GM18519 (cell line): Measurements from ENCODE around the gene PRPH.
"Not testable (repeated sequence)": the region's sequence is repeated elsewhere in the genome, so short reads cannot be mapped to it uniquely, and the experiment has no call there.

Experiments used
- ATAC-seq: cut with Tn5 transposase; IDR thresholded peaks from one replicate; pipeline ENCODE4 v1.9.1; 2021; ENCODE audit warnings: mild to moderate bottlenecking, moderate library complexity; ENCODE audit not compliant: unreplicated experiment, low FRiP score

Gene PRPH

DNA sequence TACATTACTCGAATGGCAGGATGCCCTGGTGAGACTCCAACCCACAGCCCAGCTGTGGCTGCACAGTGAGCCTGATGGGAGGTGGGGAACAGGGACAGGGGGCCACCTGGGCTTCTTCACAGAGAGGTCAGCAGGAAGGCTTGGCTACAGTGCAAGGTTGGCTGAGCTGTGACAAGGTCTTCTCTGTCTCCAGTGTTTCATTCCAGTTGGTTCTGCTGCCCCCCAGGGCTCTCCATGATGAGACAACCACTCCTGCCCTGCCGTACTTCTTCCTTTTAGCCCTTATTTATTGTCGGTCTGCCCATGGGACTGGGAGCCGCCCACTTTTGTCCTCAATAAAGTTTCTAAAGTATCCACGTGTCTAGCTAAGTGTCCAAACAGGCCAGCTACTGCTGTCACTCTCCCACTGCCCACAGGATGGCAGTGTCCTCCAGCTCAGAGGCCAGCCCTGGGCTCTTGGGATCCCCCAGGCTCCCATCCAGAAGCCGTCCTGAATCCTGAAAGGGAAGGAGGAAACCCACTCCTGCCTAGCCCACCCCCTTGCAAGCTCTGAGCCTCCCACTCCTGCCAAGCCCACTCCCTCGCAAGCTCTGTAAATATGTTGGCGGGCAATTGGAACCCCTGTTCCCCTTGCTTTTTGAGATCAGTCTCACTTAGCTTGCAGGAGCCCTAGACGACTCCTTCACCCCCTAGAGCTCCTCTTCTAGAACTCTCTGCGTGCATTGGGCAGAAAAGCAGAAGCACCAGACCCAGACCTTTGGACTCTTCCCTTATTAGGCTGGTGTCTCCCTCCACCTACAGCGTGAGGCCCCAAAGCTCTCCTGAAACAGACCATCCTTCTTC is 36.7 kb downstream of the PRPH start:
- ATAC-seq = no peak

GRCh38 chr12:49332441-49332861 is 37.5 kb downstream of the PRPH start:
- no peak for ATAC-seq

DNA sequence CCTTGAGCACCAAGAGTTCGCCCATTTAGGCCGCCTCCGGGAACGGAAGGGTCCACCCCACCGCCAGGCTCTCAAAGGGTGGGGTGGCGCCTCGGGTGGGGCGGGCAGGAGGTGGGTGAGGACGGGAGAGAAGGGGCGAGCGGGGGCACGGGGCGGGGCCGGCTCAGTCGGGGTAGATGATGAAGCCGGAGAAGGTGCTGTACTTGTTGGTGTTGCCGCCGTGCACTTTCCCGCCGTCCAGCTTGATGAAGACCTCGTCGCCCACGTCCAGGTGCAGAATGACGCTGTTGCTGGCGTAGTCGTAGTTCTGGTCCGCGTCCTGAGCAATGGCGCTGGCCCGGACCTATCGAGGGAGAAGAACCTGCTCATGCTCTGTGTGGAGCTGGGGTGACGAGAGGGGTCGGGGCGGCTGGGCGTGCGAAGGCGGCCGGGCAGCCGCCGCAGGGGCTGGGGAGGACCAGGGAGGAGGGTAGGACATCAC is 38.0 kb downstream of the PRPH start:
- ATAC-seq = no peak

- not testable (repeated sequence) for ATAC-seq
Observed at GRCh38 chr12:49333778-49334177, 38.8 kb downstream of the PRPH start.

DNA sequence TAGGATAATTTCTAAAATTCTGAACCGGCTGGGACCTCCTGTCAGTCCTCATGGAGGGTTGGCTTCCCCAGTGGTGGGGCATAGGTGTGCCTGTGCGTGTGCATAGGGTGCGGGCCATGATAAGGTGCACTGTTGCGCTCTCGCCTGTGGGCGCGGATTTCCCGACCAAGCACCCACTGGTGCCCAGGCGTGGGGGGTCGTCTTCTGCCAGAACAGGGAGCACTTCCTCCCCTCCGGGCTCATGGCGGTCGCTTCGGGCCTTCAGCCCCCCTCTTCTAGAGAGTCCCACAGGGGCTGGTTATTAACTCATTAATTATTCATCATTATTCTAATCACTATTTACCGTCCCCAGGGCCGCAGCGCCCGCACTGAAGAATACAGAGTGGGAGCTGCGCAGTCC is 39.3 kb downstream of the PRPH start:
- no peak for ATAC-seq

DNA sequence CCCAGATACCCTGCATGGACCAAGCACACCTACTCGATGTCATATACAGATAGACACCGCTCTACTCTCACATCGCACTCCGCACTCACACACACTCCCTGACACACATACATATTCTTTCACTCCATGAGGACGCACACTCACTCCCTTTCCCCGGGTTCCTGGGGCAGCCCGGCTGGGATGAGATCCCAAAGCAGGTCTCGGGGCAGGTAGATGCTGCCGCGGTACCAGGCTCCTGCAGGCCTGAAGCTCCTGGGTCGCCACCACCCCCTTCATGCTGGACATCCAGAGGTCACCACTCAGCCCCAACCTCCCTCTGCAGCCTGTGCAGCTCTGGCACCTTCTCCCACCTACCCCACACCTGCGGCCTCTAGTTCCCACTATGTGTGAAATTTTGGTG is 39.7 kb downstream of the PRPH start:
- ATAC-seq = no peak

- no peak for ATAC-seq
Observed at GRCh38 chr12:49335118-49335954, 40.4 kb downstream of the PRPH start.

DNA sequence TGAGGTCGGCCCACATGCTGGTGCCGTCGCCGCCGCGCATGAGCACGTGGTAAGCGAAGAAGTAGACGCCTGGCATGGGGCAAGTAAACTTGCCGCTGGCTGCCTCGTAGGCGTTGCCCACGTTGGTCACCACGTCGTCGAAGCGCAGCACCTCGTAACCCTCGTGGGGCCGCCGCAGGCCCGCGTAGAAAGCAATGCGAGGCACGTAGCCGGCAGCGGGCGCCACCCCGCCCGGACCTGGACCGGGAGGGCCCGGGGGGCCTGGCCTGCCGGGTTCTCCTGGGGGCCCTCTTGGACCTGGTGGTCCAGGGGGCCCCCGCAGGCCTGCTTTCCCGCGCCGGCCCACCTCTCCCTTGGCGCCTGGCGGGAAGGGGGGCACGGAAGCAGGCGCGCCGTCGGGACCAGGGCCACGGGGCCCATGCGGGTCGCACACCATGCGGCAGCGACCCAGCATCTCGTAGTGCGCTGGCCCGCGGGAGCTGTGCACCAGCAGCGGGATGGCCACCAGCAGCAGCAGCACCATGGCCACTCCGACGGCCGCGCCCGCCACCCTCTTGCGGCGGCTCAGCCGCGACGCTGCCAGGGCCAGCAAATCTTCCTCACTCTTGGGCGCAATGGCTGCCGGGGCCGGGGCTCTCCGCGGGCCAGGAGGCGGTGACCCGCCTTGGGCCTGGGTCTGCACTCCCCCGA is 41.2 kb downstream of the PRPH start:
- ATAC-seq = no peak

GRCh38 chr12:49336645-49337584 is 42.0 kb downstream of the PRPH start, which contains the start of gene C1QL4:
Gene C1QL4, minus strand, starts transcription at chr12:49337188. Its CDS starts 711 bp downstream, at chr12:49336477.
- ATAC-seq = no peak

GRCh38 chr12:49338830-49339463 is 44.0 kb downstream of the PRPH start:
- no peak for ATAC-seq

DNA sequence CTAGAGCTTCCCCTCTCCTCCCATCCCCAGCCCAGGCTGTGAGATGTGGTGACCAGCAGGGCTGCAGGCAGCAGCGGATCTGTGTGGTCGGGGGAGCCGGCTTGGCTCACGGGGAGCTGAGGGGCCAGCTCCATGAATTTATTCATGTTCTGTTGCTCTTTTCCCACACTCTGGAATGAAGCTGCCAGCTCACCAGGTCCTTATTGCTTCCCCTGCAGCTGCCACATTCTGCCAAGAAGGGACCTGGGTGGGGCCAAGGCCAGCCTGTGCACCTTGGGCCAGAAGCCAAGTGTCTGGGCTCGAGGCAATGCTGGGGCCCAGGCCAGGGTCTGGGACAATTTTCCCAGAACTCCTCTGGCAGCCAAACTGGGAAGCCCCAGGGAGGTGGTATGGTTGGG is 44.5 kb downstream of the PRPH start:
- no peak for ATAC-seq

DNA sequence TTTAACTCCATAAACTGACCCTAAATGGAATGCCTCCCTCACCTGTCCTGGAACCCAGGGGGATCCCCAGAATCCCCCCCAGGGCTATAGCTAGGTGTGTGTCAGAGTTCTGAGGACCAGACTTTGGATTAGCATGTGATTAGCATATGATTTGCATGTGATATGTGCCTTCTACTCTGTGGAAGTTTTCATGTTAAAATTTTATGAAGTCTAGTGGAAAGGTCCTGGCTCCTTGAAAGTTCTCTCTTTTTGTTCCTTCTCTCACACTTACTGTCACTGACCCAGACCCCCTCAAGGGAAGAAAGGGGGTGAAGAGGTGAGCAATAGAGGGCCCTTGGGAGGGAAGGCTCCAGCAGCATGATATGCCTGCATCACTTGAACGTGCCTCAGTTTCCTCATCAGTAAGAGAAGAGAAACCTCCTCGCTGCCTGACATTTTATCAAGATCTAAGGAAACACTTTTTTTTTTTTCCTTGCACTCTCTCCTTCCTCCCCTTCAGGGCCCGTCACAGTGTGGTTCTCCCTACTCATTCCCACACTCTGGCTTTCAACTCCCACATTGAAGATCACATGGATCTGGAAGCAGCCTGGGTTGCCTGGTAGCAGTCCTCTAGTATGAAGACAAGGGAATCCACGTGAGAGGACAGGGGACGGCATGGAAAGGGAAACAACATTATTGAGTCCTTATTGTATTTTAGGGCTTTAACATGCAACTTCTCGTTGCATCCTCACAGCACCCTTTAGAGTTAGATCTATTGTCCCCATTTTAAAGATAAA is 45.3 kb downstream of the PRPH start:
- no peak for ATAC-seq

GRCh38 chr12:49340971-49341776 is 46.2 kb downstream of the PRPH start:
- ATAC-seq = no peak

DNA sequence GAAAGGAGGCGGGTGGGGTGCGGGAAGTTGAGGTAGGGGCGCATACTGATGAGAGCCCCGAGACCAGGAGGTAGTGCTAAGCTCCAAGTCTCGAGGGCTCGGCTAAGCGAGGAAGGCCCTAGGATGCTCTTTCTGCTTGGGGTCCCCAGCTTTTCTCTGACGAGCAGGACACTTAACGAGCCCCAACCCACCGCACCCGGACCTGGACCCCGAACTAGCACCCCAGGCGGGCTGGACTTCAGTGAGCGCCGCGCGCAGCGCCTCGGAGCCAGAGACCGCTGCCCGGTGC is 46.8 kb downstream of the PRPH start:
- ATAC-seq = no peak

- ATAC-seq = peak; percentile 53
Observed at GRCh38 chr12:49342066-49342913, 47.3 kb downstream of the PRPH start.

- ATAC-seq = no peak
Observed at GRCh38 chr12:49342914-49343731, 48.2 kb downstream of the PRPH start.
